NCI-H1436 treated with DMSO at 0.1 percent for 48 hours (cell line): ENCODE measurements around the gene RNF13.

Experiments
- DNase-seq: peaks from one replicate; lab custom pipeline; 2025; lab: John Stamatoyannopoulos, UW

RNF13 gene

DNA sequence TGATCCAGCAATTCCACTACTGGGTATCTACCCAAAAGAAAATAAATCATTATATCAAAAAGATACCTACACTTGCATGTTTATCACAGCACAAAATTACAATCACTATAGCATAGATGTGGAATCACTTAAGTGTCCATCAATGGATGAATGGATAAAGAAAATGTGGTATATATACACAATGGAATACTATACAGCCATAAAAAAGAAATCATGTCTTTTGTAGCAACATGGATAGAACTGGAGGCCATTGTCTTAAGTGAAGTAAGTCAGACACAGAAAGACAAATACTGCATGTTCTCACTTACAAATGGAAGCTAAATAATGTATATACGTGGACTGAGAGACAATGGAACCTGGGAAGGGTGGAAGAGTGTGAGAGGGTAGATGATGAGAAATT lies 185.9 kb downstream of the RNF13 start:
- no peak for DNase-seq

DNA sequence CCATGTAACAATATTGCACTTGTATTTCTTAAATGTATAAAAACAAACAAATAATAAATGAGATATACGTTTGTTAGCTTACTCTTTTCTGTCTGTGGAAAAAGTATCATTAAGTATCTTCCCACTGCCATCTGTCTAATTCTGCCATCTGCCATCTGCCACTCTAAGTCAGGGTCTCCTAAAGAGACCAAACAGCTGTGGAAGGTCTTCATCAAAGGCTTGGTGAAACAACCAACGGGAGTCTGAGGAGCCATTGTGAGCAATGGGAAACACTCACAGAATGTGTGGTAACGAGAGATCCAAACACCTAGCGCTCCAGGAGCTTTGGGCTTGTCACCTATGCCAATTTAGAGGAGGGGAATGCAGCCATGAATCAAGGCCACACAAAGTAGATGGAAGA lies 186.4 kb downstream of the RNF13 start:
- DNase-seq, result no peak

DNA sequence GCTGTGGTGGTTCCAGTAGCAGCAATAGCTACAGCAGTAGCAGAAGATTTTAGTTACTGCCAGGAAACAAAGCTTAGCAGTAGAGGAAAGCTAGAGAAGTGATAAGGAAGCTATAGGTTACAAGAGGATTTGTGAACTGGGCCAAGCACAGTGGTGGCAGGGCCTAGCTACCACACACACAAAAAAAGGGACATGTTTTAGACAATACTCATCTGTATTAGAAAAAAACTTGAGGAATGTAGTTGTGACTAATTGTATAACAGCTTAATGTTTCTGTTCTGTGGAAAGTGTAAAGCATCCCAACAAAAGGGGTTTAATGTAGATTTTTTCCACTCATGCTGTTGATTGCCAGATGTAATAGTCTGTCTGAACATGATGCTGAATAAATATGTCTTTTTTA lies 187.6 kb downstream of the RNF13 start:
- DNase-seq, result no peak

DNA sequence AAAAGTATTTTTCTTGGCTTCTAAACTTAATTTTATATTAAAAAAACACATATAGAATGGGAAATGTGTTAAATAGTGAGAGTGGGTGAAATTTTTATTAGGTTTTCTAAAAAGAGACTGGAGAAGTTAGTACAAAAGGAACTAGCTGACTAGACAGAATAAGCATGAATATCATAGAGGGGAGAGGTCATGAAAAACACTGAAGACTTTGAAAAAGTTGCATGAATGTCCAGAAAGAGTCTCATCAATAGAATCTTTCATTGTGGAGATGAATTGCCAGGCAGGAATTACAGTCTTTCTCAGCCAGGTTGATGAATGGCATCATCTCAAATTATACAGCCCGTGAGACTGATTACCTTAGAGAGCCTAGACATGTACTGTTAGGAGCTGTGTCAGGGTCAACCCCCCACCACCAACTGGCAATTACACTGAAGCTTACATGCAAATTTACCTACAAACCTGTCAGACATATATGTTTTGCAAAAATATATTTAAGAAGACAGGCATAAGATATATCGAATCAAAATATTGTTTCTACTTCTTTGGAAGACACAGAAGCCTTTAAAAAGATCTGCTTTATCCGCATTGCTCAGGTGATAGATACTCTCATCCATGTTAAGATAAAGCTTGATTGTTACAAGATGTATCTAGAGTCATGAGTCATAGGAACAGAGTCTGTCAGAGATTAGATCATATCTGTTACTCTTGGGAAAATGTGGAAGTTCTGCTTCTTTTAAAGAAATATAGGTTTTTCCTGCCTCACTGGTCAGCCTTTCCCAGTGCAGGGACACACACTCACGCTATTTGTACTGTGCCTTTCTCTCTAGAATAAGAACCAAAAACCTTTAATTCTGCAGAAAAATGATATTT lies 192.5 kb downstream of the RNF13 start:
- no peak for DNase-seq

- no peak for DNase-seq
Measured at GRCh38 chr3:150006794-150007193, 193.8 kb downstream of the RNF13 start.
